OCI-LY3 (cell line): ENCODE measurements around the gene OR2T1.
"Not testable (repeated sequence)": the region's sequence is repeated elsewhere in the genome, so short reads cannot be mapped to it uniquely, and the experiment has no call there.

Experiments
- EZH2phosphoT487 ChIP-seq: fragments of 200-600 bp; shearing (Covaris generic); IDR thresholded peaks from 2 replicates; pipeline ENCODE4 v1.6.1; 2018; ENCODE audit warnings: antibody characterized with exemption, mixed run types, low read depth
- TF ChIP-seq, protein P1 (sequence below): fragments of 200-600, 300-600 bp; sonication (generic); IDR thresholded peaks from 2 replicates; pipeline ENCODE4 v1.5.1; 2014; ENCODE audit warnings: antibody characterized with exemption, low read length, low read depth

DNA sequence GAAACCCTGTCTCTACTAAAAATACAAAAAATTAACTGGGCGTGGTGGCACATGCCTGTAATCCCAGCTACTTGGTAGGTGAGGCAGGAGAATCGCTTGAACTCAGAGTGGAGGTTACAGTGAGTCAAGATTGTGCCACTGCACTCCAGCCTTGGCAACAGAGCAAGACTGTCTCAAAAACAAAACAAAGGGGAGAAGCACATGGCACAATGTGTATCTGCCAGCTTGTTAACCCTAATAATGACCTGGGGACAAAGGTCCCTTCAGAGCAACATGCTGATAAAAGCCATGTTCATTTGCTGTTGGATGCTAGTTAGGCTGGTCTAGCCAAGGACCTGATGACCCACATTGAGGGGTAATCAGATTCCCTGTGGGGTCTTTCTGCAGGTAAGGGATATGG, 53.8 kb downstream of the OR2T1 start:
- TF ChIP-seq EZH2phosphoT487: not testable (repeated sequence)
- TF ChIP-seq, protein P1, sequence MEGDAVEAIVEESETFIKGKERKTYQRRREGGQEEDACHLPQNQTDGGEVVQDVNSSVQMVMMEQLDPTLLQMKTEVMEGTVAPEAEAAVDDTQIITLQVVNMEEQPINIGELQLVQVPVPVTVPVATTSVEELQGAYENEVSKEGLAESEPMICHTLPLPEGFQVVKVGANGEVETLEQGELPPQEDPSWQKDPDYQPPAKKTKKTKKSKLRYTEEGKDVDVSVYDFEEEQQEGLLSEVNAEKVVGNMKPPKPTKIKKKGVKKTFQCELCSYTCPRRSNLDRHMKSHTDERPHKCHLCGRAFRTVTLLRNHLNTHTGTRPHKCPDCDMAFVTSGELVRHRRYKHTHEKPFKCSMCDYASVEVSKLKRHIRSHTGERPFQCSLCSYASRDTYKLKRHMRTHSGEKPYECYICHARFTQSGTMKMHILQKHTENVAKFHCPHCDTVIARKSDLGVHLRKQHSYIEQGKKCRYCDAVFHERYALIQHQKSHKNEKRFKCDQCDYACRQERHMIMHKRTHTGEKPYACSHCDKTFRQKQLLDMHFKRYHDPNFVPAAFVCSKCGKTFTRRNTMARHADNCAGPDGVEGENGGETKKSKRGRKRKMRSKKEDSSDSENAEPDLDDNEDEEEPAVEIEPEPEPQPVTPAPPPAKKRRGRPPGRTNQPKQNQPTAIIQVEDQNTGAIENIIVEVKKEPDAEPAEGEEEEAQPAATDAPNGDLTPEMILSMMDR: not testable (repeated sequence)
